Stomach (tissue), 4 donors: ENCODE data around the gene UBE2D2.

ENCODE experiments used
- EP300 ChIP-seq: sonication (generic); formaldehyde crosslinking; IDR thresholded peaks from one replicate; pipeline ENCODE4 v1.6.1; 2017; ENCODE audit warnings: antibody characterized with exemption
- POLR2A ChIP-seq, 4 donors: fragments of 450-650 bp; IDR thresholded peaks; one replicate each; pipeline ENCODE4 v1.6.1; 2016; ENCODE audit warnings: antibody characterized with exemption in 4 of 4, control low read depth in 2 of 4, mild to moderate bottlenecking in 1 of 4, moderate library complexity in 1 of 4
- TF ChIP-seq, protein P1 (sequence below), 7 experiments: fragments of 450-650 bp in 4 of 7; fragments of 200-600 bp in 3 of 7; sonication (generic) in 3 of 7; IDR thresholded peaks; one replicate each; pipeline ENCODE4 v1.5.1; 2016 to 2019; ENCODE audit warnings: antibody characterized with exemption in 7 of 7, control low read depth in 2 of 7, mild to moderate bottlenecking in 1 of 7

DNA sequence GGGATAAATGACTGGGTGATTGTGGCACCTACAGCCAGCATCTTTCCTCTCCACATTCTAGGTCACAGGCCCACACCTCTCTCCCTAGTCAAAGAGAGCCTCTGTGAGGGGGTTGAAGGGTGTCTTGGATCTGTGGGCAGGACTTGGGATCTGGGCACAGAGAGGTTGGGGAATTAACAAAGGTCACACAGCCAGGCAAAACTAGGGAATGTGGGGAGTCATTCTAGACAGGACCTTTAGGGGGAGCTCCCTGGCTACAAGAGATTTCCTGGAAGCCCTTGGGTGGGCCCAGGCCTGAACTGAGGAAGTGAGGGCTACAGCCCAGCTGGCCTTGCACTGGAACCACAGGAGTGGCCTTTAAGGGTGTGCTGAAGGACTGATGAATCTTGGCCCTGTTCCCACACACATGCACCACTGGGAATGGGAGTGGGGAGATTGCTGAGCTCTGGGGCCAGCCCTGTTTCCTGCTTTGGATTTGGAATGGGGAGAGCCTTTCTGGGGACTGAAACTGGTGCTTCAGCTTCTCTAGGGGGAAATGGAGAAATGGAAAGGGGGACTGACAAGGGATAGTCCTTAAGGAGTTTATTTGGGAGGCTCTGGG, 74.6 kb downstream of the UBE2D2 start:
- TF ChIP-seq EP300 (no peak), POLR2A (IDR thresholded peaks at IDR 0.05) (no peak)
- TF ChIP-seq, protein P1, sequence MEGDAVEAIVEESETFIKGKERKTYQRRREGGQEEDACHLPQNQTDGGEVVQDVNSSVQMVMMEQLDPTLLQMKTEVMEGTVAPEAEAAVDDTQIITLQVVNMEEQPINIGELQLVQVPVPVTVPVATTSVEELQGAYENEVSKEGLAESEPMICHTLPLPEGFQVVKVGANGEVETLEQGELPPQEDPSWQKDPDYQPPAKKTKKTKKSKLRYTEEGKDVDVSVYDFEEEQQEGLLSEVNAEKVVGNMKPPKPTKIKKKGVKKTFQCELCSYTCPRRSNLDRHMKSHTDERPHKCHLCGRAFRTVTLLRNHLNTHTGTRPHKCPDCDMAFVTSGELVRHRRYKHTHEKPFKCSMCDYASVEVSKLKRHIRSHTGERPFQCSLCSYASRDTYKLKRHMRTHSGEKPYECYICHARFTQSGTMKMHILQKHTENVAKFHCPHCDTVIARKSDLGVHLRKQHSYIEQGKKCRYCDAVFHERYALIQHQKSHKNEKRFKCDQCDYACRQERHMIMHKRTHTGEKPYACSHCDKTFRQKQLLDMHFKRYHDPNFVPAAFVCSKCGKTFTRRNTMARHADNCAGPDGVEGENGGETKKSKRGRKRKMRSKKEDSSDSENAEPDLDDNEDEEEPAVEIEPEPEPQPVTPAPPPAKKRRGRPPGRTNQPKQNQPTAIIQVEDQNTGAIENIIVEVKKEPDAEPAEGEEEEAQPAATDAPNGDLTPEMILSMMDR (IDR thresholded peaks at IDR 0.05), result peak in 5 of 7 experiments; percentile 36 to 68 (median 51)
